Endothelial cell of umbilical vein (primary cell): ENCODE data around the gene CBX5. TPM values are rescaled to one million over a fixed set of nuclear protein-coding genes. Genes with fewer than 3 reads are reported as not detected.

ENCODE experiments used
- BruUV-seq: library from RNA; stranded (reverse); fragments of 400-500 nt; replicated peaks from 2 replicates; lab custom pipeline; 2021; lab: Mats Ljungman, UMichigan
- CTCF ChIA-PET: fragments of 300-600, 350-600 bp; sonication (Branson Sonifier 250); formaldehyde crosslinking; loops from one replicate; lab custom pipeline; 2021; ENCODE audit warnings: antibody characterized with exemption, inconsistent platforms; lab: Charles Lee
- POLR2A ChIA-PET: fragments of 300-600, 350-600 bp; sonication (Branson Sonifier 250); formaldehyde crosslinking; loops from one replicate; lab custom pipeline; 2021; ENCODE audit warnings: antibody characterized with exemption, inconsistent platforms; lab: Charles Lee
- DNase-seq: peaks from one replicate; pipeline ENCODE4 v3.0.0-alpha.2; 2011; ENCODE audit warnings: low read depth, low spot score
- FAIRE-seq: peaks from 2 replicates; lab custom pipeline; 2011; peaks lifted over from hg19 to GRCh38; lab: Jason Lieb, UNC
- H2AFZ ChIP-seq: 2 replicates; pipeline ENCODE4 v1.6.0; 2012; ENCODE audit warnings: low read depth, low read length, control low read depth, inconsistent platforms
- H3K27ac ChIP-seq: 2 replicates; pipeline ENCODE4 v1.5.1; 2011; ENCODE audit warnings: low read depth, mild to moderate bottlenecking, control low read depth, low read length, moderate library complexity; ENCODE audit not compliant: insufficient read depth
- H3K27me3 ChIP-seq, 2 experiments: 2 replicates each; pipeline versions ENCODE4 v1.6.0 to v1.6.1; 2011; ENCODE audit warnings: low read length in 2 of 2, mixed read lengths in 1 of 2; ENCODE audit not compliant: control insufficient read depth in 2 of 2, insufficient read depth in 2 of 2
- H3K36me3 ChIP-seq, 2 experiments: 2 replicates in 1 of 2; 3 replicates in 1 of 2; pipeline ENCODE4 v1.5.1; 2011; ENCODE audit warnings: low read length in 2 of 2, mild to moderate bottlenecking in 1 of 2, moderate library complexity in 1 of 2; ENCODE audit not compliant: control insufficient read depth in 2 of 2, insufficient read depth in 2 of 2; ENCODE audit errors: extremely low read depth in 1 of 2
- H3K4me1 ChIP-seq: 3 replicates; pipeline ENCODE4 v1.5.1; 2011; ENCODE audit warnings: mild to moderate bottlenecking, low read length; ENCODE audit not compliant: control insufficient read depth, insufficient read depth; ENCODE audit errors: extremely low read depth
- H3K4me2 ChIP-seq: 2 replicates; pipeline ENCODE4 v1.6.1; 2011; ENCODE audit warnings: low read length, control low read depth, mixed read lengths; ENCODE audit not compliant: insufficient read depth
- H3K4me3 ChIP-seq, 3 experiments: fragments of 200-600 bp in 1 of 3; sonication (generic), shearing (Covaris generic) in 1 of 3; replicated peaks in 1 of 3; 2 replicates each; pipeline ENCODE4 v1.5.1; 2011 to 2016; ENCODE audit warnings: control low read depth in 3 of 3, low read length in 3 of 3, mild to moderate bottlenecking in 2 of 3, inconsistent platforms in 1 of 3, low read depth in 1 of 3, moderate library complexity in 1 of 3; ENCODE audit not compliant: insufficient read depth in 1 of 3
- H3K79me2 ChIP-seq: 2 replicates; pipeline ENCODE4 v1.6.0; 2012; ENCODE audit warnings: low read length, inconsistent platforms; ENCODE audit not compliant: control insufficient read depth, insufficient read depth
- H3K9ac ChIP-seq: replicated peaks from 2 replicates; pipeline ENCODE3; 2011; ENCODE audit warnings: low read length, control low read depth; ENCODE audit not compliant: insufficient read depth; ENCODE audit errors: extremely low read depth
- H3K9me1 ChIP-seq: replicated peaks from 3 replicates; pipeline ENCODE4 v1.6.0; 2011; ENCODE audit warnings: mild to moderate bottlenecking, low read length; ENCODE audit not compliant: control insufficient read depth, insufficient read depth; ENCODE audit errors: extremely low read depth
- H3K9me3 ChIP-seq: replicated peaks from 2 replicates; pipeline ENCODE4 v1.5.1; 2012; ENCODE audit warnings: low read length, inconsistent platforms; ENCODE audit not compliant: control insufficient read depth, insufficient read depth
- H4K20me1 ChIP-seq: replicated peaks from 2 replicates; pipeline ENCODE3; 2011; ENCODE audit warnings: mild to moderate bottlenecking, low read length; ENCODE audit not compliant: control insufficient read depth, insufficient read depth; ENCODE audit errors: extremely low read depth
- CTCF ChIP-seq, 2 donors: IDR thresholded peaks; 1 replicate in 1 of 2; 2 replicates in 1 of 2; pipeline ENCODE4 v1.5.1; 2011; ENCODE audit warnings: low read length in 2 of 2, mild to moderate bottlenecking in 2 of 2, moderate library complexity in 2 of 2, control low read depth in 1 of 2, inconsistent platforms in 1 of 2, low read depth in 1 of 2; ENCODE audit not compliant: insufficient read depth in 1 of 2; ENCODE audit errors: extremely low read depth in 1 of 2
- EZH2 ChIP-seq: IDR thresholded peaks from 2 replicates; pipeline ENCODE4 v1.6.1; 2012; ENCODE audit warnings: borderline replicate concordance, low read depth, mild to moderate bottlenecking, moderate library complexity, low read length, inconsistent platforms; ENCODE audit not compliant: severe bottlenecking
- FOS ChIP-seq: IDR thresholded peaks from 2 replicates; pipeline ENCODE4 v1.6.1; 2011; ENCODE audit warnings: mild to moderate bottlenecking, low read length, moderate library complexity, borderline replicate concordance; ENCODE audit not compliant: insufficient read depth
- GATA2 ChIP-seq: IDR thresholded peaks from 2 replicates; pipeline ENCODE4 v1.7.0; 2011; ENCODE audit warnings: low read depth, mild to moderate bottlenecking, moderate library complexity, mixed read lengths, low read length; ENCODE audit not compliant: insufficient read length, insufficient read depth
- JUN ChIP-seq: IDR thresholded peaks from 2 replicates; pipeline ENCODE4 v1.6.1; 2011; ENCODE audit warnings: borderline replicate concordance, low read depth; ENCODE audit not compliant: insufficient read length, insufficient read depth
- MAX ChIP-seq: IDR thresholded peaks from 2 replicates; pipeline ENCODE4 v1.6.1; 2011; ENCODE audit not compliant: insufficient read depth, insufficient read length
- MYC ChIP-seq: IDR thresholded peaks from one replicate; pipeline ENCODE4 v1.6.1; 2011; ENCODE audit warnings: mild to moderate bottlenecking, low read depth, low read length
- POLR2A ChIP-seq: IDR thresholded peaks from 2 replicates; pipeline ENCODE4 v1.6.1; 2012; ENCODE audit warnings: low read depth, mild to moderate bottlenecking, control low read depth, low read length
- POLR2AphosphoS5 ChIP-seq: IDR thresholded peaks from 2 replicates; pipeline ENCODE4 v1.6.1; 2012; ENCODE audit warnings: low read depth, mild to moderate bottlenecking, control low read depth, low read length, moderate library complexity; ENCODE audit not compliant: insufficient read depth
- dilution Hi-C: fragments of 300-500 bp; cut with MboI; formaldehyde crosslinking; loops from one replicate; pipeline ENCODE4 v1.15.0; 2019; ENCODE audit warnings: low sequenced_read_pairs; ENCODE audit not compliant: extremely low pct_ligation_motif_present
- intact Hi-C: fragments of 100-400 bp; cut with micrococcal nuclease; formaldehyde crosslinking; loops from one replicate; pipeline ENCODE4 v1.10.0; 2022
- polyA plus RNA-seq, 4 experiments: library from polyadenylated mRNA; depleted of rRNA in 3 of 4; stranded (reverse) in 3 of 4; unstranded in 1 of 4; fragments of >200 nt; gene quantifications; 2 replicates each; pipeline versions ENCODE4 v1.2.1 to v1.2.3, GENCODE V29; 2011 to 2012; ENCODE audit warnings: missing spikeins in 1 of 4
- total RNA-seq: library from RNA; stranded (reverse); gene quantifications from 2 replicates; pipeline ENCODE4 v1.2.3, GENCODE V29; 2021

The CBX5 gene
- total and polyA plus RNA-seq, 2 donors (not counting 3 experiments of a cell fraction or from before 2014, with no cell fraction given), result 22.8 to 111 TPM

- H3K9ac ChIP-seq, result no peak overlapping the region
- TF ChIP-seq JUN (no peak), MAX (no peak), EZH2 (no peak), FOS (no peak), GATA2 (no peak), CTCF (IDR thresholded peaks at IDR 0.05; ENCODE audit: extremely low read depth in 1 of 2, insufficient read depth in 1 of 2, low read depth in 1 of 2, low read length in 2 of 2) (no peak), POLR2AphosphoS5 (no peak), POLR2A (no peak), MYC (no peak)
- no peak overlapping the region for H3K4me3 ChIP-seq
- DNase-seq, result no peak
- H3K9me1 ChIP-seq, result no peaks in the 10 kb centered on the region
- H3K27ac ChIP-seq, result no peak overlapping the region
- no peaks in the 10 kb centered on the region for H3K27me3 ChIP-seq
- peaks cover 4 to 5% of the 10 kb centered on the region in 2 experiments for H3K36me3 ChIP-seq
- no peaks in the 10 kb centered on the region for H3K79me2 ChIP-seq
- POLR2A ChIA-PET, result no interaction called here
- no peak overlapping the region for H2AFZ ChIP-seq
- no peaks in the 10 kb centered on the region for H3K9me3 ChIP-seq
- CTCF ChIA-PET, result interaction anchor here (0.9 to 3.7 kb wide), 3 partner anchors 11 to 25 kb away, joined by 3 to 28 read pairs (median 3); no protein-coding TSS in a partner anchor
- TSS peak; percentile 1 for BruUV-seq
- H3K4me2 ChIP-seq, result no peak overlapping the region
- no peak for FAIRE-seq
- intact Hi-C loops, result no loop called here
- H4K20me1 ChIP-seq, result no peaks in the 10 kb centered on the region
- dilution Hi-C loops, result no loop called here
- no peaks in the 10 kb centered on the region for H3K4me1 ChIP-seq
Observed at GRCh38 chr12:54240129-54240528, 39.8 kb downstream of the CBX5 start.
